Kidney (tissue), 14 donors: ENCODE results near the gene LDLRAD4. TPM values are rescaled to one million over a fixed set of nuclear protein-coding genes. Genes with fewer than 3 reads are reported as not detected.

Experiments used
- DNase-seq, 5 donors: peaks; one replicate each; pipeline ENCODE4 v3.0.0-alpha.2; 2013 to 2020
- FAIRE-seq: peaks from 2 replicates; lab custom pipeline; 2012; peaks lifted over from hg19 to GRCh38; lab: Jason Lieb, UNC
- H3K27ac ChIP-seq, 2 donors: one replicate each; pipeline ENCODE4 v1.7.0; 2013; ENCODE audit warnings: low read depth in 2 of 2, low read length in 2 of 2, inconsistent platforms in 1 of 2
- H3K27me3 ChIP-seq: one replicate; pipeline ENCODE4 v1.7.1; 2013; ENCODE audit warnings: low read length, inconsistent platforms; ENCODE audit not compliant: control insufficient read depth, insufficient read depth
- H3K36me3 ChIP-seq, 3 donors: one replicate each; pipeline versions ENCODE4 v1.7.0 to v1.7.1; 2013; ENCODE audit warnings: low read length in 3 of 3, control low read depth in 1 of 3, inconsistent platforms in 1 of 3; ENCODE audit not compliant: insufficient read depth in 3 of 3, control insufficient read depth in 2 of 3
- H3K4me1 ChIP-seq, 3 donors: one replicate each; pipeline versions ENCODE4 v1.7.0 to v1.7.1; 2013; ENCODE audit warnings: low read length in 3 of 3, inconsistent platforms in 1 of 3, low read depth in 1 of 3; ENCODE audit not compliant: control insufficient read depth in 2 of 3, insufficient read depth in 2 of 3
- H3K4me3 ChIP-seq, 3 donors: one replicate each; pipeline versions ENCODE4 v1.7.0 to v1.8.1; 2013; ENCODE audit warnings: low read length in 3 of 3, control low read depth in 1 of 3, inconsistent platforms in 1 of 3
- H3K9ac ChIP-seq, 3 donors: one replicate each; pipeline versions ENCODE4 v1.7.0 to v1.7.1; 2013; ENCODE audit warnings: low read length in 3 of 3, control low read depth in 1 of 3, inconsistent platforms in 1 of 3
- H3K9me3 ChIP-seq, 3 donors: one replicate each; pipeline versions ENCODE4 v1.7.0 to v1.7.1; 2013; ENCODE audit warnings: low read length in 3 of 3, control low read depth in 1 of 3, inconsistent platforms in 1 of 3; ENCODE audit not compliant: control insufficient read depth in 2 of 3, insufficient read depth in 1 of 3
- intact Hi-C: fragments of 100-400 bp; cut with DNase I; formaldehyde crosslinking; loops from one replicate; pipeline ENCODE4 v1.11.1; 2022
- polyA plus RNA-seq: library from polyadenylated mRNA; stranded (reverse); fragments of 350-450 nt; fragmentation: Illumina TruSeq; extraction: RNeasy Lipid Tissue Mini Kit (QIAGEN cat#74804); gene quantifications from one replicate; pipeline ENCODE4 v1.2.3, GENCODE V29; 2014; ENCODE audit warnings: low read depth, low replicate concordance; ENCODE audit not compliant: insufficient read depth
- total RNA-seq: library from RNA; stranded (reverse); fragmentation: NEBNext Ultra II Directional; extraction: Animal tissue kit (Norgen Biotek cat#: 25700); gene quantifications from one replicate; pipeline ENCODE4 v1.2.1, GENCODE V29; 2021
- TF ChIP-seq, protein P1 (sequence below): IDR thresholded peaks from 3 replicates; pipeline ENCODE4 v1.5.1; 2012; ENCODE audit warnings: mild to moderate bottlenecking, moderate library complexity, borderline replicate concordance; ENCODE audit not compliant: insufficient read depth; ENCODE audit errors: extremely low read depth
- donor health status: control.
- donor health status: control.
- donor health status: control.
- donor health status: control.
- donor health status: control.
- donor health status: DM: yes; HTN: yes; CAD: no.
- donor health status: Normal renal cell carcinoma (clear cell type).

Gene LDLRAD4
- total and polyA plus RNA-seq, 2 donors from 2014 or later, result 2.3 to 42.3 TPM

DNA sequence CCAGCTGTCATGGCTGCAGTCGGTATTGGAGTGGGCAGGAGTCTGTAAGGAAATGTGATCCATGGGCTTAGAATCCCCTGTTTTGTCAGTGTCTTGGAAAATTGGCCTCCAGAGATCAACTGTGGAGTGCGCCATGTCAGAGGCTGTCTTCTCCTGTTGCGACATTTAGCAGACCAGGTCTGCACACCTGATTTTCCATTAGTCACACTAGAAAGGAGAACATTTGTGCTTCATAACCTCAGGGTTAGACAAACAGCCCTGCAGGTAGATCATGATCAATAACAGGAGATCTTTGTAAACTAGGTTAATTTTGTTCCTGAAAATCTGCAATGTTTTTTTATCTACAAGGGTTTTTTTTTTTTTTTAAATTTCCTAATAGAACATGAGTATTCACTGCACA is 28.0 kb downstream of the LDLRAD4 start:
- H3K9ac ChIP-seq, result no peak overlapping the region
- DNase-seq (peak in 1 of 5 donors; percentile 7), FAIRE-seq (no peak)

DNA sequence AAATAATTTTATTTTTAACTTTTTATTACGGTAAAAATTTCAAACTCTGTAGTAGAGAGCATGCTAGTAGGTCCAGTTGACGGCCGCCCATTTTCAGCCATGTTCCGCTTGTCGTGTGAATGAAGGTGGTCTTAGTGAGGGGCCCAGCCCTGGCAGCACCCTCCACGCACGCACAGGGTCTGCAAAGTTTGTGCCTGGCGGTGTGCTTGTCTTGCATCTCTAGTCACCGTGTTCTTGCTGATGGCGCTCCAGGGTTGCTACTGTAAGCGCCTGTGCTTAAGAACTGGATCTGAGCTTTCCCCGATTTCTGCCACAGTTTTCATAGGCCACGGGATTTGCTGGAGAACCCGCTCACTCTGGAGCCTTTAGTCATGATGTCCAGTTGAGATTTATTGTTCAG is 28.9 kb downstream of the LDLRAD4 start:
- no peak overlapping the region for H3K4me3 ChIP-seq
- no peak overlapping the region for H3K9ac ChIP-seq
- intact Hi-C loops, result no loop called here
- TF ChIP-seq, protein P1, sequence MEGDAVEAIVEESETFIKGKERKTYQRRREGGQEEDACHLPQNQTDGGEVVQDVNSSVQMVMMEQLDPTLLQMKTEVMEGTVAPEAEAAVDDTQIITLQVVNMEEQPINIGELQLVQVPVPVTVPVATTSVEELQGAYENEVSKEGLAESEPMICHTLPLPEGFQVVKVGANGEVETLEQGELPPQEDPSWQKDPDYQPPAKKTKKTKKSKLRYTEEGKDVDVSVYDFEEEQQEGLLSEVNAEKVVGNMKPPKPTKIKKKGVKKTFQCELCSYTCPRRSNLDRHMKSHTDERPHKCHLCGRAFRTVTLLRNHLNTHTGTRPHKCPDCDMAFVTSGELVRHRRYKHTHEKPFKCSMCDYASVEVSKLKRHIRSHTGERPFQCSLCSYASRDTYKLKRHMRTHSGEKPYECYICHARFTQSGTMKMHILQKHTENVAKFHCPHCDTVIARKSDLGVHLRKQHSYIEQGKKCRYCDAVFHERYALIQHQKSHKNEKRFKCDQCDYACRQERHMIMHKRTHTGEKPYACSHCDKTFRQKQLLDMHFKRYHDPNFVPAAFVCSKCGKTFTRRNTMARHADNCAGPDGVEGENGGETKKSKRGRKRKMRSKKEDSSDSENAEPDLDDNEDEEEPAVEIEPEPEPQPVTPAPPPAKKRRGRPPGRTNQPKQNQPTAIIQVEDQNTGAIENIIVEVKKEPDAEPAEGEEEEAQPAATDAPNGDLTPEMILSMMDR, result no peak
- FAIRE-seq (no peak), DNase-seq (peak in 1 of 5 donors; percentile 9)
- H3K36me3 ChIP-seq, result no peaks in the 10 kb centered on the region
- no peaks in the 10 kb centered on the region for H3K9me3 ChIP-seq
- H3K27ac ChIP-seq, result no peak overlapping the region
- no peaks in the 10 kb centered on the region for H3K27me3 ChIP-seq
- H3K4me1 ChIP-seq, result no peaks in the 10 kb centered on the region

More for the DNA sequence above, 28.0 kb downstream of the LDLRAD4 start:
- TF ChIP-seq, protein P1, result no peak
- Histone ChIP-seq H3K27me3 (no peaks in the 10 kb centered on the region), H3K27ac (no peak overlapping the region), H3K4me1 (no peaks in the 10 kb centered on the region), H3K4me3 (no peak overlapping the region), H3K9me3 (no peaks in the 10 kb centered on the region), H3K36me3 (no peaks in the 10 kb centered on the region)
- intact Hi-C loops, result no loop called here

DNA sequence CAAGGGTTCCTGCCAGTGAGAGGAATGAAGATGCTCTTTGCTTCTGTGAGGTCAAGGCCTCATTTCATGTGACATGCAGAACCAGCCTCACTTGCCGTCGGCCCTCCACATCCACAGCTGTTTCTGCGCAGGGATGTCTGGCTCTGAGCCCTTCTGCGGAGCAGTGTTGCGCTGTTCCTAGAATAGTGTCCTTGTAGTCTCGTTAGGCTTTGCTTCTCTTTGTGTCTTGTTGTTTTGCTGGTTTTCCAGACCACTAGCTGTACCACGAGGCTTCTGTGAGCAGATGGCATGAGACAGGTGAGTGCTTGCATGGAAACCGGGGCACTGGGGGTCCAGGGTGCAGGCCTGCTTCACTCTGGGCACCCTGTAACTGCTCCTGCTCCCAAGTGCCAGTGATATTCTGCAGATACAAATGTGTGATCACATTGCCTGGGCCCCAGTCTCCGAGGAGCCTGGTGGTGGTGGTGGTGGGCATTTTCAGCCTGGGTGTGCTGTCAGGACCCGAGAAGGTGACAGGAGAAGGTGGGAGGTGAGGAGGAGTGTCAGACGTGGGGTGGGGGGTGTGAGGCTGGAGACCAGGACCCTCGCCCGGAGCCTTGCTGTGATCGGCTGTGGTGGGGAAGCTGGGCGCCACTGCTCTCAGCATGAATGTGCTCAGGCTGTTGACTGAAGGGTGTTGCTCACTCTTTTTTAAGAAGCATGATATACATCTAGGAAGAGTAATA is 34.3 kb downstream of the LDLRAD4 start:
- peak in 1 of 5 donors; percentile 29 for DNase-seq

More for the DNA sequence above, 34.3 kb downstream of the LDLRAD4 start:
- Histone ChIP-seq H3K36me3 (no peaks in the 10 kb centered on the region), H3K27ac (no peak overlapping the region), H3K27me3 (no peaks in the 10 kb centered on the region), H3K4me1 (no peaks in the 10 kb centered on the region), H3K9me3 (no peaks in the 10 kb centered on the region), H3K4me3 (no peak overlapping the region), H3K9ac (no peak overlapping the region)
- intact Hi-C loops, result no loop called here
- FAIRE-seq, result no peak
- TF ChIP-seq, protein P1, result no peak
